A673 (cell line): Measurements from ENCODE around the gene ARHGAP6. TPM values are rescaled to one million over a fixed set of nuclear protein-coding genes. Genes with fewer than 3 reads are reported as not detected.

Experiments
- BruUV-seq: library from RNA; stranded (reverse); fragments of 400-500 nt; replicated peaks from 2 replicates; lab custom pipeline; 2021; lab: Mats Ljungman, UMichigan
- CTCF ChIA-PET: fragments of 300-600 bp; sonication (Branson Sonifier 250); formaldehyde crosslinking; loops from one replicate; lab custom pipeline; 2022; ENCODE audit warnings: antibody characterized with exemption; lab: Charles Lee
- POLR2A ChIA-PET: fragments of 300-600 bp; sonication (Branson Sonifier 250); formaldehyde crosslinking; loops from one replicate; lab custom pipeline; 2022; ENCODE audit warnings: antibody characterized with exemption; ENCODE audit not compliant: low non-redundant PET; lab: Charles Lee
- DNase-seq: peaks from one replicate; pipeline ENCODE4 v3.0.0-alpha.2; 2015; ENCODE audit warnings: low spot score
- H3K27ac ChIP-seq: fragments of 200-600 bp; sonication (generic); 2 replicates; pipeline ENCODE4 v1.5.1; 2016; ENCODE audit warnings: mixed run types, low read depth, mild to moderate bottlenecking, mixed read lengths, antibody characterized with exemption, low read length; ENCODE audit not compliant: poor library complexity, severe bottlenecking
- H3K27me3 ChIP-seq: fragments of 200-600 bp; sonication (generic); replicated peaks from 2 replicates; pipeline ENCODE4 v1.6.1; 2017; ENCODE audit warnings: mixed run types, low read depth, mild to moderate bottlenecking, mixed read lengths, antibody characterized with exemption, low read length; ENCODE audit not compliant: insufficient read depth, poor library complexity
- H3K36me3 ChIP-seq: fragments of 200-600 bp; sonication (generic); 2 replicates; pipeline ENCODE4 v1.6.1; 2016; ENCODE audit warnings: mixed run types, mild to moderate bottlenecking, mixed read lengths, antibody characterized with exemption, low read length; ENCODE audit not compliant: insufficient read depth, poor library complexity, severe bottlenecking
- H3K4me1 ChIP-seq: fragments of 200-600 bp; sonication (generic); 2 replicates; pipeline ENCODE4 v1.6.1; 2017; ENCODE audit warnings: mixed run types, mild to moderate bottlenecking, mixed read lengths, antibody characterized with exemption, low read length; ENCODE audit not compliant: insufficient read depth, poor library complexity, severe bottlenecking
- H3K4me3 ChIP-seq: fragments of 200-600 bp; sonication (generic); 2 replicates; pipeline ENCODE4 v1.5.1; 2016; ENCODE audit warnings: low read depth, mixed run types, mild to moderate bottlenecking, mixed read lengths, low read length; ENCODE audit not compliant: poor library complexity, severe bottlenecking
- H3K9me3 ChIP-seq: fragments of 200-600 bp; sonication (generic); 2 replicates; pipeline ENCODE4 v1.6.1; 2016; ENCODE audit warnings: mixed run types, low read depth, mild to moderate bottlenecking, mixed read lengths, antibody characterized with exemption, low read length; ENCODE audit not compliant: poor library complexity, severe bottlenecking
- EZH2 ChIP-seq: fragments of 200-600 bp; sonication (generic); IDR thresholded peaks from 2 replicates; pipeline ENCODE4 v1.6.1; 2017; ENCODE audit warnings: borderline replicate concordance, low read depth, mild to moderate bottlenecking, mixed read lengths, antibody characterized with exemption, low read length; ENCODE audit not compliant: poor library complexity, severe bottlenecking
- intact Hi-C: fragments of 100-400 bp; cut with micrococcal nuclease; formaldehyde crosslinking; loops from one replicate; pipeline ENCODE4 v1.10.0; 2022; ENCODE audit not compliant: unreplicated experiment
- total RNA-seq: library from RNA; stranded (reverse); gene quantifications from 2 replicates; pipeline ENCODE4 v1.2.3, GENCODE V29; 2021
- TF ChIP-seq, protein P1 (sequence below): fragments of 300-800, 200-600 bp; sonication (generic); conservative IDR thresholded peaks from 2 replicates; pipeline ENCODE4 v1.5.1; 2017; ENCODE audit warnings: low read depth, mild to moderate bottlenecking, antibody characterized with exemption, low read length, moderate library complexity, mixed read lengths

ARHGAP6 gene
- total RNA-seq, 1 experiment from 2014 or later: not detected

DNA sequence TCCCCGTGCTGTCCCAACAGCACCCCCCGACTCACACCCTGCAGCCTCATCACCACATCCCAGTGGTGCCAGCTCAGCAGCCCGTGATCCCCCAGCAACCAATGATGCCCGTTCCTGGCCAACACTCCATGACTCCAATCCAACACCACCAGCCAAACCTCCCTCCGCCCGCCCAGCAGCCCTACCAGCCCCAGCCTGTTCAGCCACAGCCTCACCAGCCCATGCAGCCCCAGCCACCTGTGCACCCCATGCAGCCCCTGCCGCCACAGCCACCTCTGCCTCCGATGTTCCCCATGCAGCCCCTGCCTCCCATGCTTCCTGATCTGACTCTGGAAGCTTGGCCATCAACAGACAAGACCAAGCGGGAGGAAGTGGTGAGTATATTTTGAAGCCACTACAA is 367.1 kb downstream of the ARHGAP6 start:
- ChIA-PET CTCF (no interaction called here), POLR2A (no interaction called here)
- TF ChIP-seq, protein P1, sequence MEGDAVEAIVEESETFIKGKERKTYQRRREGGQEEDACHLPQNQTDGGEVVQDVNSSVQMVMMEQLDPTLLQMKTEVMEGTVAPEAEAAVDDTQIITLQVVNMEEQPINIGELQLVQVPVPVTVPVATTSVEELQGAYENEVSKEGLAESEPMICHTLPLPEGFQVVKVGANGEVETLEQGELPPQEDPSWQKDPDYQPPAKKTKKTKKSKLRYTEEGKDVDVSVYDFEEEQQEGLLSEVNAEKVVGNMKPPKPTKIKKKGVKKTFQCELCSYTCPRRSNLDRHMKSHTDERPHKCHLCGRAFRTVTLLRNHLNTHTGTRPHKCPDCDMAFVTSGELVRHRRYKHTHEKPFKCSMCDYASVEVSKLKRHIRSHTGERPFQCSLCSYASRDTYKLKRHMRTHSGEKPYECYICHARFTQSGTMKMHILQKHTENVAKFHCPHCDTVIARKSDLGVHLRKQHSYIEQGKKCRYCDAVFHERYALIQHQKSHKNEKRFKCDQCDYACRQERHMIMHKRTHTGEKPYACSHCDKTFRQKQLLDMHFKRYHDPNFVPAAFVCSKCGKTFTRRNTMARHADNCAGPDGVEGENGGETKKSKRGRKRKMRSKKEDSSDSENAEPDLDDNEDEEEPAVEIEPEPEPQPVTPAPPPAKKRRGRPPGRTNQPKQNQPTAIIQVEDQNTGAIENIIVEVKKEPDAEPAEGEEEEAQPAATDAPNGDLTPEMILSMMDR: no peak
- TF ChIP-seq EZH2: no peak
- Histone ChIP-seq H3K9me3 (no peaks in the 10 kb centered on the region), H3K27me3 (peaks cover 42% of the 10 kb centered on the region), H3K27ac (no peak overlapping the region), H3K4me1 (no peaks in the 10 kb centered on the region), H3K4me3 (no peak overlapping the region), H3K36me3 (no peaks in the 10 kb centered on the region)
- no peak for DNase-seq
- no TSS peak for BruUV-seq
- intact Hi-C loops: no loop called here

DNA sequence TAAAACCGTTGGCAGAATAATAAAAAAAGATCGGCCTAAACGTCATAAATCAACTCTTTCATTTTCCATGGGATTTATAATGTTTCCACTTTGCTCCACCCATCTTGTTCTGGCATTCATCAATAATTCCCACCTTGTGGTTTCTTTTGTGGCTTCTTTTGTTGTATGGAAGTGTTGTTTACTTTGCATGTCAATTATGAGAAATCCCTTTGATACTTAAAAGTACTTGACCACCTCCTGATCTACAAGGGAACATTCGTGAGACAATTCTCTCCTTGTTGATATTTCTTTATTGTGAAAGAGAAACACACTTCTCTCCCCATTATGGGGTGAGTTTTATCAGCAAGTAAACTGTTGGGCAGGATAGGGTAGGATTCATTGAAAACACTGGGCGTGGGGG is 369.7 kb downstream of the ARHGAP6 start:
- H3K27ac ChIP-seq: no peak overlapping the region
- CTCF ChIA-PET: no interaction called here
- DNase-seq: no peak
- no peaks in the 10 kb centered on the region for H3K9me3 ChIP-seq
- no peaks in the 10 kb centered on the region for H3K4me1 ChIP-seq
- POLR2A ChIA-PET: no interaction called here
- intact Hi-C loops: no loop called here
- TF ChIP-seq EZH2: no peak
- TF ChIP-seq, protein P1: no peak
- H3K27me3 ChIP-seq: peaks cover 41% of the 10 kb centered on the region
- no peaks in the 10 kb centered on the region for H3K36me3 ChIP-seq
- no peak overlapping the region for H3K4me3 ChIP-seq
- no TSS peak for BruUV-seq

DNA sequence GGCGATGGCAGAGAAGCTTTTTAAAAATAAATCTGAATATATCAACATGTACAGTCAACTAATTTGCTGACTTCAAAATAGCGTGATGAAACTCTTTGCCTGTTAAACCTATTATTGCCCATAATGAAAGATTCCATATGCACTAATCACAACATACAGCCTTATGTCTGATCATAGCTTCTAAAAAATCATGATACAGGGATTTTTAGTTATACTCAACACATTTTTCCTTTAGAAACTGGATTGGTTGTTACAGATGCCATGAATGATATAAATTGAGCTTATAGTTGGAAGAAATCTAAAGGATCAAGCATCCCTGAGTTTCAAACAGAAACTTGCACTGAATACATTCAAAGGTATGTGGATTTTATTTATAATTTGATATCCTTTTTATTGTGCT is 372.6 kb downstream of the ARHGAP6 start, which contains the start of gene AMELX:
Gene AMELX (plus strand): TSS at position 301 of the 400 bp plus-strand sequence. CDS start 1,376 bp downstream, outside the sequence.
- Histone ChIP-seq H3K36me3 (no peaks in the 10 kb centered on the region), H3K9me3 (no peaks in the 10 kb centered on the region), H3K4me3 (no peak within 1 kb of the TSS), H3K27ac (no peak within 1 kb of the TSS), H3K27me3 (peaks cover 46% of the 10 kb centered on the region), H3K4me1 (no peaks in the 10 kb centered on the region)
- TF ChIP-seq, protein P1: no peak
- no peak for TF ChIP-seq EZH2
- intact Hi-C loops: no loop called here
- BruUV-seq: no TSS peak
- DNase-seq: no peak
- POLR2A ChIA-PET: no interaction called here
- CTCF ChIA-PET: no interaction called here
